Measurements from ENCODE around the gene NF1. TPM values are rescaled to one million over a fixed set of nuclear protein-coding genes. Genes with fewer than 3 reads are reported as not detected.

The NF1 gene
- total and polyA plus RNA-seq, 8 donors = 45.0 to 57.7 (median 52.0) TPM

GRCh38 chr17:31163091-31163781, 68.5 kb downstream of the NF1 start:
- Histone ChIP-seq H3K36me3 (peaks cover 0 to 34% of the 10 kb centered on the region in 2 donors), H3K27me3 (no peaks in the 10 kb centered on the region), H3K4me3 (no peak overlapping the region), H3K9me3 (no peaks in the 10 kb centered on the region), H3K4me1 (no peaks in the 10 kb centered on the region), H3K27ac (no peak overlapping the region)
- intact Hi-C loops (cut with DNase I) = no loop called here
- TF ChIP-seq CTCF (IDR thresholded peaks at IDR 0.05) = no peak
- DNase-seq (no peak), ATAC-seq (no peak)

- Histone ChIP-seq H3K27ac (no peak overlapping the region), H3K9me3 (no peaks in the 10 kb centered on the region), H3K36me3 (peaks cover 0 to 30% of the 10 kb centered on the region in 2 donors), H3K4me3 (no peak overlapping the region), H3K27me3 (no peaks in the 10 kb centered on the region), H3K4me1 (no peaks in the 10 kb centered on the region)
- ATAC-seq (no peak), DNase-seq (no peak)
- no peak for TF ChIP-seq CTCF (IDR thresholded peaks at IDR 0.05)
- intact Hi-C loops (cut with DNase I) = no loop called here
These were observed 72.3 kb downstream of the NF1 start for GRCh38 chr17:31167111-31167510.

- no peak for TF ChIP-seq CTCF (IDR thresholded peaks at IDR 0.05)
- no peak for ATAC-seq
- no peak overlapping the region for H3K4me3 ChIP-seq
- H3K27me3 ChIP-seq = no peaks in the 10 kb centered on the region
- no peak for DNase-seq
- no peaks in the 10 kb centered on the region for H3K9me3 ChIP-seq
- H3K36me3 ChIP-seq = peaks cover 0 to 6% of the 10 kb centered on the region in 2 donors
- H3K4me1 ChIP-seq = no peaks in the 10 kb centered on the region
- H3K27ac ChIP-seq = no peak overlapping the region
- intact Hi-C loops (cut with DNase I) = no loop called here
These were observed 76.9 kb downstream of the NF1 start for GRCh38 chr17:31171701-31172100.

GRCh38 chr17:31172388-31172787, 77.6 kb downstream of the NF1 start:
- Histone ChIP-seq H3K4me1 (no peaks in the 10 kb centered on the region), H3K9me3 (no peaks in the 10 kb centered on the region), H3K27ac (no peak overlapping the region), H3K27me3 (no peaks in the 10 kb centered on the region), H3K36me3 (peaks cover 0 to 11% of the 10 kb centered on the region in 2 donors), H3K4me3 (no peak overlapping the region)
- TF ChIP-seq CTCF (IDR thresholded peaks at IDR 0.05) = no peak
- DNase-seq (no peak), ATAC-seq (no peak)
- intact Hi-C loops (cut with DNase I) = no loop called here

GRCh38 chr17:31174215-31174614, 79.4 kb downstream of the NF1 start:
- TF ChIP-seq CTCF (IDR thresholded peaks at IDR 0.05) = no peak
- DNase-seq (no peak), ATAC-seq (no peak)
- Histone ChIP-seq H3K36me3 (peaks cover 0 to 5% of the 10 kb centered on the region in 2 donors), H3K27me3 (no peaks in the 10 kb centered on the region), H3K9me3 (no peaks in the 10 kb centered on the region), H3K27ac (no peak overlapping the region), H3K4me3 (no peak overlapping the region), H3K4me1 (no peaks in the 10 kb centered on the region)
- intact Hi-C loops (cut with DNase I) = no loop called here
